Keratinocyte (primary cell): ENCODE data around the gene SPRR2F.

ENCODE experiments used
- CTCF ChIP-seq, 3 experiments: IDR thresholded peaks in 1 of 3; conservative IDR thresholded peaks in 1 of 3; optimal IDR thresholded peaks in 1 of 3; 2 replicates in 2 of 3; 3 replicates in 1 of 3; pipeline versions ENCODE3 to v1.5.1; 2011; ENCODE audit warnings: low read length in 3 of 3, mild to moderate bottlenecking in 3 of 3, moderate library complexity in 2 of 3, control low read depth in 1 of 3, inconsistent platforms in 1 of 3; ENCODE audit not compliant: insufficient read depth in 2 of 3; ENCODE audit errors: extremely low read depth in 1 of 3
- EZH2 ChIP-seq: IDR thresholded peaks from one replicate; pipeline ENCODE4 v1.6.1; 2012; ENCODE audit warnings: inconsistent platforms, mild to moderate bottlenecking, low read length, moderate library complexity

- TF ChIP-seq CTCF (optimal IDR thresholded peaks at IDR 0.05 in 1 of 3, IDR thresholded peaks at IDR 0.05 in 1 of 3, conservative IDR thresholded peaks at IDR 0.05 in 1 of 3; ENCODE audit: extremely low read depth in 1 of 3, insufficient read depth in 2 of 3, low read length in 3 of 3) (no peak), EZH2 (no peak)
Measured at GRCh38 chr1:153071511-153071910, 41.8 kb downstream of the SPRR2F start, which contains the start of gene SPRR2B.
